Choroid plexus epithelial cell (primary cell): ENCODE measurements around the gene ARL6.

Experiments used
- DNase-seq: peaks from one replicate; pipeline ENCODE4 v3.0.0-alpha.2; 2010; ENCODE audit warnings: low read depth
- H3K4me3 ChIP-seq: 2 replicates; pipeline ENCODE4 v1.5.1; 2011; ENCODE audit warnings: low read depth, mild to moderate bottlenecking, control low read depth, low read length, moderate library complexity
- TF ChIP-seq, protein P1 (sequence below): conservative IDR thresholded peaks from 2 replicates; pipeline ENCODE4 v1.5.1; 2011; ENCODE audit warnings: low read depth, mild to moderate bottlenecking, control low read depth, inconsistent platforms, low read length, moderate library complexity

Gene ARL6

DNA sequence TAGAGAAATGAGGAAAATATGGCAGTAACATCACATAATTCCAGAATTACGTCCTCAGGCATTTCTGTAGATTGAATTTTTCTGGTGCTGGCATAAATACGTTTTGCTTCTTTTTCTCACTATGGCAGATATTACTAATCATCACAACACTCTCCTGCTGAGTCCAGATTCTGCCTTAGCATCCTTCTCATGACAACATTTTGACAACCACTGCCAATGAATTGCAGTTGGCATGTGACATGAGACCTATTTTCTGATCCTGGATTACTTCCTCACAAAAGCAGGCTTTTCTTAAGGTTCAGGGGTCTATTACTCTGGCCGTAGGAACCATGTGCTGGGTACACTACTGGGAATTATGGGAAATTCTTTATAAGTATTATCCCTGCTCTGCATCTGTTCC lies 22.5 kb upstream of the ARL6 start:
- no peak for DNase-seq
- TF ChIP-seq, protein P1, sequence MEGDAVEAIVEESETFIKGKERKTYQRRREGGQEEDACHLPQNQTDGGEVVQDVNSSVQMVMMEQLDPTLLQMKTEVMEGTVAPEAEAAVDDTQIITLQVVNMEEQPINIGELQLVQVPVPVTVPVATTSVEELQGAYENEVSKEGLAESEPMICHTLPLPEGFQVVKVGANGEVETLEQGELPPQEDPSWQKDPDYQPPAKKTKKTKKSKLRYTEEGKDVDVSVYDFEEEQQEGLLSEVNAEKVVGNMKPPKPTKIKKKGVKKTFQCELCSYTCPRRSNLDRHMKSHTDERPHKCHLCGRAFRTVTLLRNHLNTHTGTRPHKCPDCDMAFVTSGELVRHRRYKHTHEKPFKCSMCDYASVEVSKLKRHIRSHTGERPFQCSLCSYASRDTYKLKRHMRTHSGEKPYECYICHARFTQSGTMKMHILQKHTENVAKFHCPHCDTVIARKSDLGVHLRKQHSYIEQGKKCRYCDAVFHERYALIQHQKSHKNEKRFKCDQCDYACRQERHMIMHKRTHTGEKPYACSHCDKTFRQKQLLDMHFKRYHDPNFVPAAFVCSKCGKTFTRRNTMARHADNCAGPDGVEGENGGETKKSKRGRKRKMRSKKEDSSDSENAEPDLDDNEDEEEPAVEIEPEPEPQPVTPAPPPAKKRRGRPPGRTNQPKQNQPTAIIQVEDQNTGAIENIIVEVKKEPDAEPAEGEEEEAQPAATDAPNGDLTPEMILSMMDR: no peak
- no peak overlapping the region for H3K4me3 ChIP-seq

DNA sequence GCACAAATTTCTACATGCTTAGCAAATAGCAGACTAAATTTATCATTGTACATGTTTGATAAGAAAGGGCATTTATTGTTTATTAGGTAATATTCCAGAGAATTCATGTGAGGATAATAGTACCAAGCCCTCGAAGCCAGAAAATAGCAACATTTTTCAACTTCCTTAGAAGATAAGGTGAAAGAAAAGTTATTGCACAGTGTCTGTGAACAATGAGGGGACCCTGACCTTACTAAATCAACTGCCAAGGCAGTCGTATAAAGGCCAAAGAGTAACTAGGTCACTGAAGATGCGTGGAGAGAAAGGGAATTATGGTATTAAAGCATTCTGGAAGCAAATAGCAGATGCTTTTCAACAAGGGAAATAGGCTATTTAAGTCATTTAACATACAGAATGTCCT lies 20.3 kb upstream of the ARL6 start:
- TF ChIP-seq, protein P1: no peak
- no peak for DNase-seq
- no peak overlapping the region for H3K4me3 ChIP-seq

DNA sequence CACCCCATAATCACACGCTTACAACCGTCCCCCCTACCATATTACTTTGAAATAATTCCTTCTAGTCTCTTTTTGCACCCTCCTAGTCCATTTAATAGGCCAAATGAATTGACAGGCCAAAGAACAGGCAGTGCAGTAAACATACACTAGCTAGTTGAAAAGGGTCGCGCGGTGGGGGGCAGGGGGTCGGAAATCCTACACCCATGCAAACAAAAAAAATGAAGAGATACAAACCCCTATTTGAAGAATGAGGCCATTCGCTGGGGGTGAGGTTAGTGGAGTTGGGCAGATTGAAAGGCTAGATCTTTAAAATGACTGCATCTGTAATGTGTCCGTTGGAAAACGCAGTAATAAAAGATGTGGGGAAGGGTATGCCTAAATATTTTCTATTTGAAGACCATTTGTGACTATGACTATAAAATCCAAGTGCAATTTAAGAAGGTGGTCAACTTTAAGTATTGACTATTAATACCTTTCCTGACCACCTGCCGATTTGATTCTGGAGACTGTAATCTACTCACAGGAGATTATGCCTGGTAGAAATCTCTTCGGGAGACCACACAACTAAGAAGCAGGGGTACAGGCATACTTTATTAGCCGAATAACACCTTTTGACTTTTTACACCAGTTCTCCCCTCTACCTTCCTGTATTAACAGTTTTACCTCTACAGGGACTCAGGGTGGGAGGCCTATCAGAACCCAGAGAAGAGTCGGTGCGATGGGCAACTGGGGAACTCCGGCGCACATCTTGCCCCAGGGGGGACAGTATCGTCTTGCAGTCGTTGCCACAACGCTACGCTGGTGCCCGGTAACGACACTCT lies 762 bp upstream of the ARL6 start:
- peak overlapping the region; percentile 86 for H3K4me3 ChIP-seq
- peak; percentile 1 for DNase-seq
- TF ChIP-seq, protein P1: no peak

DNA sequence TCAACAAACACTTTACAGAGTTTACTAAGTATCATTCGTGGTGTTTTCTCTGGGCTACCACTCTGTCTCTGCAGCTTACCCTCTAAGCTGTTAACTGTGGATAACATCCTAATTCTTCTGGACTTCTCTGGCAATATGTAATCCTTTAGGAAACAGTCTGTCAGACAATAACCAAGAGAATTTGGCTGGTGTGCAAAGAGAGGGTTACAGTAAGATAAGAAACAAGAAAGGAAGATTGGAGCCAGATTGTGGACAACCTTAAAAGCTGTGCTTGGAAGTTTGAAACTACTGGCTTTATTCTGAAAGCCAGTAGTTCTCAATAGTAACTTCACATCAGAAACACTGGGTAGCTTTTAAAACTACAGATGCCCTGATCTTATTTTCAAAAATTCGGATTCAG lies 778 bp downstream of the ARL6 start:
- H3K4me3 ChIP-seq: peak overlapping the region; percentile 86
- no peak for DNase-seq
- TF ChIP-seq, protein P1: no peak

DNA sequence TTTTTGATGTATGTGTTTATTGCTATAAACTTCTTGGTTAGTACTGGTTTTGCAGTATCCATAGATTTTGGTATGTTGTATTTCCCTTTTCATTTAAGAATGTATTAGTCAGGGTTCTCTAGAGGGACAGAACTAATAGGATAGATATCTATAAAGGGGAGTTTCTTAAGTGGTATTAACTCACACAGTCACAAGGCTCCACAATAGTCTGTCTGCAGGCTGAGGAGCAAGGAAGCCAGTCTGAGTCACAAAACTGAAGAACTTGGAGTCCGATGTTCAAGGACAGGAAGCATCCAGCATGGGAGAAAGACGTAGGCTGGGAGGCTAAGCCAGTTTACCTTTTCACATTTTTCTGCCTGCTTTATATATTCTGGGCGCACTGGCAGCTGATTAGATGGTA lies 8.4 kb downstream of the ARL6 start:
- TF ChIP-seq, protein P1: no peak
- no peak for DNase-seq

DNA sequence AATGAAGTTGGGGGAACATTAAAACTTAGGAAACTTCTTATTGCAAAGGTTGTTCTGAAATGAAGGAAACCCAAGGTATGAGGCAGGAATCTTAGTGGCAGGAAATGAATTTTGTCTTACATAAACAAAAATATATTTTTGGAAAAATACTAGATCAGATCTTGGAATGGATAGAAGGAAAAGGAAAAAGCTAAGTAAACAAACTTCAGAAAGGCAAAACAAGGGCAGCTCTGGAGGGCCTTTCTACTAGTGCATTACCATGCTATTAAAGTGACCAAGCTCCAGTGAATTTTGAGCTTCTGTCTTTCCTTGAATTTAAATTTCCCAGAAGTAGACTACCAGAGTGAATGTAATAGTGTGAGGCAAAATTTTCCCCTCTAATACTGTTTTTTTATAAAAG lies 13.6 kb downstream of the ARL6 start:
- TF ChIP-seq, protein P1: no peak
- H3K4me3 ChIP-seq: no peak overlapping the region
- peak; percentile 5 for DNase-seq

More for the DNA sequence above, 8.4 kb downstream of the ARL6 start:
- H3K4me3 ChIP-seq: no peak overlapping the region

DNA sequence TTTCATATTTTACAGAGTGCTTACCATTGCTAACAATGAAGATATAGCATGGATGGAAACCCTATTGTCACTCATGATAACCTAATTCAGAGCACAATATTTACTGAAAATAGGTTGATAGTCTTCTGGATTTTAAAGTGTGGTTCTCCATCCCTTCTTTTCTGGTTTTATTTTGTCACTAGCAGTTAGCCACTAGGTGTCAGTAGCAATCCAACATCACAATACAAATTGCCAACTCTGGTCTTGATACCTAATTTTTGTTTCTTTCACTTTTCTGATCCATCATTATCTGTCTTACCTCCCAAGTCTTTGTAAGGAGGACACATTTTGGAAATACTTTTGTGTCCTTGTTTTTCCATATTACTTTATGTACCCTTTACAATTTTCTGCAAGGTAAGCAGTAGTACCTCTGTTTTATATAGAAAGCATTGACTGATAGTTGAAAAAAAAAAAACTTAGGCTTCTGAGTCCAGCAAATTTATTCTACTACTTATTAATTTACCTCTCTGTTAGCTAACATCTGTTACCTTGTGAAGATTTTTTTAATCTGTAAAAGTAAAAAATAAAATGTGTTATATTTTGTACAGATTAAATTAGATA lies 29.0 kb downstream of the ARL6 start:
- no peak overlapping the region for H3K4me3 ChIP-seq
- DNase-seq: peak; percentile 81
- TF ChIP-seq, protein P1: peak; percentile 69
